Transverse colon (tissue), 4 donors: ENCODE results near the gene MPC2. TPM values are rescaled to one million over a fixed set of nuclear protein-coding genes. Genes with fewer than 3 reads are reported as not detected.

Experiments used
- DNase-seq: peaks from one replicate; pipeline ENCODE4 v3.0.0-alpha.2; 2019
- H3K27ac ChIP-seq, 4 donors: fragments of 200-600 bp; sonication (generic); 2 replicates each; pipeline ENCODE4 v1.5.1; 2016 to 2018; ENCODE audit warnings: inconsistent platforms in 4 of 4
- H3K27me3 ChIP-seq: fragments of 200-600 bp; sonication (generic); 2 replicates; pipeline ENCODE4 v1.5.1; 2017; ENCODE audit warnings: inconsistent platforms
- H3K36me3 ChIP-seq, 4 donors: fragments of 200-600 bp; sonication (generic); 2 replicates each; pipeline ENCODE4 v1.5.1; 2017 to 2019; ENCODE audit warnings: inconsistent platforms in 4 of 4
- H3K4me1 ChIP-seq, 4 donors: fragments of 200-600 bp; sonication (generic); 2 replicates each; pipeline ENCODE4 v1.5.1; 2017 to 2020; ENCODE audit warnings: inconsistent platforms in 4 of 4
- H3K4me3 ChIP-seq, 4 donors: fragments of 200-600 bp; sonication (generic); 1 replicate in 1 of 4; 2 replicates in 3 of 4; pipeline versions ENCODE4 v1.5.1 to v1.6.1; 2017 to 2019; ENCODE audit warnings: inconsistent platforms in 4 of 4
- H3K9me3 ChIP-seq, 2 donors: fragments of 200-600 bp; sonication (generic); 2 replicates each; pipeline ENCODE4 v1.5.1; 2017 to 2019; ENCODE audit warnings: inconsistent platforms in 2 of 2
- EP300 ChIP-seq: sonication (generic); formaldehyde crosslinking; IDR thresholded peaks from one replicate; pipeline ENCODE4 v1.6.1; 2017; ENCODE audit warnings: antibody characterized with exemption, low read depth
- POLR2A ChIP-seq: fragments of 450-650 bp; IDR thresholded peaks from one replicate; pipeline ENCODE4 v1.6.1; 2016; ENCODE audit warnings: antibody characterized with exemption, mild to moderate bottlenecking, moderate library complexity
- POLR2AphosphoS5 ChIP-seq, 3 donors: sonication (generic); formaldehyde crosslinking; IDR thresholded peaks; one replicate each; pipeline ENCODE4 v1.6.1; 2016; ENCODE audit warnings: antibody characterized with exemption in 3 of 3
- WGBS, 2 donors: methylation state at CpG; one replicate each; pipeline ENCODE4 v1.1.5; 2018; ENCODE audit warnings: low coverage in 1 of 2; 5-methylcytosine and 5-hydroxymethylcytosine counted together
- in situ Hi-C, 4 donors: fragments of 200-750 bp; cut with MboI; loops; one replicate each; pipeline versions ENCODE4 v1.15.0 to v1.15.1; 2017; ENCODE audit warnings: low sequenced_read_pairs in 3 of 4, low pct_ligation_motif_present in 1 of 4, low pct_unique_long_range_greater_than_20kb in 1 of 4
- intact Hi-C: fragments of 100-400 bp; cut with DNase I; formaldehyde crosslinking; loops from one replicate; pipeline ENCODE4 v1.15.1; 2023; ENCODE audit warnings: low total_unique reads
- total RNA-seq, 4 donors: library from RNA; depleted of rRNA; stranded (reverse); fragments of >200 nt; gene quantifications; one replicate each; pipeline ENCODE4 v1.1.0, GENCODE V29; 2016
- TF ChIP-seq, protein P1 (sequence below), 5 experiments: fragments of 200-600 bp in 3 of 5; fragments of 450-650 bp in 2 of 5; sonication (generic) in 3 of 5; IDR thresholded peaks; 1 replicate in 2 of 5; 2 replicates in 3 of 5; pipeline ENCODE4 v1.5.1; 2016 to 2017; ENCODE audit warnings: antibody characterized with exemption in 5 of 5, inconsistent platforms in 3 of 5, mild to moderate bottlenecking in 2 of 5, moderate library complexity in 1 of 5

Gene MPC2
- total RNA-seq, 4 donors from 2014 or later, result 14.2 to 91.6 (median 38.4) TPM

GRCh38 chr1:167881786-167882185 is 55.1 kb downstream of the MPC2 start:
- 84 to 95% methylated on average over 3 of the region's 3 CpGs for WGBS, 2 donors
- H3K27ac ChIP-seq, result no peak overlapping the region
- no peaks in the 10 kb centered on the region for H3K36me3 ChIP-seq
- H3K9me3 ChIP-seq, result no peaks in the 10 kb centered on the region
- TF ChIP-seq EP300, result no peak
- TF ChIP-seq POLR2AphosphoS5 (IDR thresholded peaks at IDR 0.05), result no peak
- no peak for TF ChIP-seq POLR2A
- TF ChIP-seq, protein P1, sequence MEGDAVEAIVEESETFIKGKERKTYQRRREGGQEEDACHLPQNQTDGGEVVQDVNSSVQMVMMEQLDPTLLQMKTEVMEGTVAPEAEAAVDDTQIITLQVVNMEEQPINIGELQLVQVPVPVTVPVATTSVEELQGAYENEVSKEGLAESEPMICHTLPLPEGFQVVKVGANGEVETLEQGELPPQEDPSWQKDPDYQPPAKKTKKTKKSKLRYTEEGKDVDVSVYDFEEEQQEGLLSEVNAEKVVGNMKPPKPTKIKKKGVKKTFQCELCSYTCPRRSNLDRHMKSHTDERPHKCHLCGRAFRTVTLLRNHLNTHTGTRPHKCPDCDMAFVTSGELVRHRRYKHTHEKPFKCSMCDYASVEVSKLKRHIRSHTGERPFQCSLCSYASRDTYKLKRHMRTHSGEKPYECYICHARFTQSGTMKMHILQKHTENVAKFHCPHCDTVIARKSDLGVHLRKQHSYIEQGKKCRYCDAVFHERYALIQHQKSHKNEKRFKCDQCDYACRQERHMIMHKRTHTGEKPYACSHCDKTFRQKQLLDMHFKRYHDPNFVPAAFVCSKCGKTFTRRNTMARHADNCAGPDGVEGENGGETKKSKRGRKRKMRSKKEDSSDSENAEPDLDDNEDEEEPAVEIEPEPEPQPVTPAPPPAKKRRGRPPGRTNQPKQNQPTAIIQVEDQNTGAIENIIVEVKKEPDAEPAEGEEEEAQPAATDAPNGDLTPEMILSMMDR (IDR thresholded peaks at IDR 0.05), result no peak
- no peaks in the 10 kb centered on the region for H3K4me1 ChIP-seq
- in situ Hi-C loops (no loop called here), intact Hi-C loops (no loop called here)
- no peak for DNase-seq
- H3K27me3 ChIP-seq, result no peaks in the 10 kb centered on the region
- H3K4me3 ChIP-seq, result no peak overlapping the region

- in situ Hi-C loops (no loop called here), intact Hi-C loops (no loop called here)
- TF ChIP-seq POLR2AphosphoS5 (IDR thresholded peaks at IDR 0.05) (no peak), EP300 (no peak), POLR2A (no peak)
- TF ChIP-seq, protein P1 (IDR thresholded peaks at IDR 0.05), result no peak
- no peaks in the 10 kb centered on the region for H3K4me1 ChIP-seq
- DNase-seq, result no peak
- no peaks in the 10 kb centered on the region for H3K36me3 ChIP-seq
- H3K27me3 ChIP-seq, result no peaks in the 10 kb centered on the region
- no peak overlapping the region for H3K27ac ChIP-seq
- H3K4me3 ChIP-seq, result no peak overlapping the region
- no peaks in the 10 kb centered on the region for H3K9me3 ChIP-seq
These were observed 55.8 kb downstream of the MPC2 start for GRCh38 chr1:167881069-167881468.

DNA sequence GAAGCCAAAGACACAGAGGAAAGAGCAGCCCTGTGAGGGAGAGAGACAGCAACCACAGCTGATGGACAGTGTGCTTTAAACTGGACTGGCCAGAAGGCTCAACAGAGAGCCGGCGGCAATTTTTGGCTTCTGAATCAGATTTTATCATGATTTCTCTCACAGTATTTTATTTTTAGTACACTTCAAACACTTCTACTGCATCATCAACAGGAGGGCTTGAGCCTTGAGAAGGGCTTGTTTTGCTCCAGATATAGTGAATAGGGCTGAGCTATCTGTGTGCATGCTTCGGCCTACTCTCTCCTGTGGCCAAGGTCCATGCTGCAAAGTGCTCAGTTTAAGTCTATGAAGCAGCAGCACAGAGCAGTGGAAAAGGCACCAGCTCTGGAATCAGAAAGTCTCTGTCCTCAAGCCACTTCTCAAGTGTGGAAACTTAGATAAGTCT is 56.3 kb downstream of the MPC2 start:
- DNase-seq, result no peak
- Histone ChIP-seq H3K4me3 (no peak overlapping the region), H3K4me1 (no peaks in the 10 kb centered on the region), H3K27ac (no peak overlapping the region), H3K36me3 (no peaks in the 10 kb centered on the region), H3K9me3 (no peaks in the 10 kb centered on the region), H3K27me3 (no peaks in the 10 kb centered on the region)
- in situ Hi-C loops (no loop called here), intact Hi-C loops (no loop called here)
- TF ChIP-seq EP300 (no peak), POLR2AphosphoS5 (IDR thresholded peaks at IDR 0.05) (no peak), POLR2A (no peak)
- TF ChIP-seq, protein P1 (IDR thresholded peaks at IDR 0.05), result no peak
- WGBS, 2 donors, result 92% methylated on average over 3 of the region's 3 CpGs; no CpG with 5 or more reads in 1 of the 2 donors

DNA sequence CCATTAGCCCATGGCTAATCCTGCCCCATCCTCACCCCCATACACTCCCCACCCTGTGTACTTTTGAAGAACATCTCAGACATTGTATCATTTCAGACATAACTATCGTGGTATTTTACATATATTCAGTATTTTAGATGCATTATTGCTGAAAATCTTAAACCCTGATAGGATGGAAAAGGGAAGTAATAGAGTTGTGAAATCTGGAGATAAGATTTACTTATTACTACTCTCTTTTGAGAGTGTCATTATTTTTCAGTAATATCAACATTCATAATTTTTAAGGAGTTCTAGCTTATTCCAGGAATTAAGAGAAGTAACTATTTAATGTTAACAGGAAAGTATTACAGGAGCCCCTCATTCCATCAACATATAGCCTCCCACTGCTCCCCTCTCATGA is 57.4 kb downstream of the MPC2 start:
- no peak for DNase-seq
- Histone ChIP-seq H3K27ac (no peak overlapping the region), H3K36me3 (no peaks in the 10 kb centered on the region), H3K27me3 (no peaks in the 10 kb centered on the region), H3K4me1 (no peaks in the 10 kb centered on the region), H3K4me3 (no peak overlapping the region), H3K9me3 (no peaks in the 10 kb centered on the region)
- no peak for TF ChIP-seq POLR2AphosphoS5 (IDR thresholded peaks at IDR 0.05)
- no peak for TF ChIP-seq POLR2A
- TF ChIP-seq, protein P1 (IDR thresholded peaks at IDR 0.05), result no peak
- no peak for TF ChIP-seq EP300
- in situ Hi-C loops (no loop called here), intact Hi-C loops (no loop called here)
- 71 to 88% methylated on average over 1 of the region's 1 CpG for WGBS, 2 donors
